Skeletal muscle tissue (tissue), 5 donors: Measurements from ENCODE around the gene RNF167. TPM values are rescaled to one million over a fixed set of nuclear protein-coding genes. Genes with fewer than 3 reads are reported as not detected.

ENCODE experiments used
- H3K27ac ChIP-seq: one replicate; pipeline ENCODE4 v1.7.0; 2013; ENCODE audit warnings: mild to moderate bottlenecking, low read depth, low read length, inconsistent platforms
- H3K27me3 ChIP-seq, 3 donors: one replicate each; pipeline ENCODE4 v1.7.0; 2013; ENCODE audit warnings: low read length in 3 of 3; ENCODE audit not compliant: control insufficient read depth in 3 of 3, insufficient read depth in 3 of 3
- H3K36me3 ChIP-seq, 3 donors: one replicate each; pipeline ENCODE4 v1.7.0; 2013; ENCODE audit warnings: low read length in 3 of 3; ENCODE audit not compliant: control insufficient read depth in 3 of 3, insufficient read depth in 3 of 3
- H3K4me1 ChIP-seq, 3 donors: one replicate each; pipeline ENCODE4 v1.7.0; 2013; ENCODE audit warnings: low read length in 3 of 3, mild to moderate bottlenecking in 3 of 3; ENCODE audit not compliant: control insufficient read depth in 3 of 3, insufficient read depth in 3 of 3
- H3K4me3 ChIP-seq, 3 donors: one replicate each; pipeline ENCODE4 v1.7.0; 2013; ENCODE audit warnings: low read length in 3 of 3
- H3K9ac ChIP-seq, 3 donors: one replicate each; pipeline ENCODE4 v1.7.0; 2013; ENCODE audit warnings: low read length in 3 of 3, mild to moderate bottlenecking in 3 of 3, moderate library complexity in 2 of 3, low read depth in 1 of 3
- H3K9me3 ChIP-seq, 3 donors: one replicate each; pipeline ENCODE4 v1.7.0; 2013; ENCODE audit warnings: low read length in 3 of 3; ENCODE audit not compliant: control insufficient read depth in 3 of 3
- small RNA-seq: library from RNA; depleted of rRNA; stranded (forward); fragments of <200 nt; gene quantifications from one replicate; pipeline ENCODE3, GENCODE V24; 2014
- total RNA-seq: library from RNA; depleted of rRNA; stranded (reverse); fragments of >200 nt; gene quantifications from one replicate; pipeline ENCODE4 v1.2.3, GENCODE V29; 2014
- donor health status: Osteomylitis.

RNF167 gene
- total RNA-seq, 1 donor from 2014 or later = 12.0 TPM

- H3K27ac ChIP-seq = peak overlapping the region; percentile 96
- H3K4me3 ChIP-seq = peak overlapping the region; percentile 79 to 89 (median 87)
- H3K36me3 ChIP-seq = peaks cover 3 to 17% (median 7%) of the 10 kb centered on the region in 3 donors
- H3K9me3 ChIP-seq = no peaks in the 10 kb centered on the region
- no peaks in the 10 kb centered on the region for H3K27me3 ChIP-seq
- peaks cover 25 to 32% (median 29%) of the 10 kb centered on the region in 3 donors for H3K4me1 ChIP-seq
- peak overlapping the region; percentile 93 to 97 (median 94) for H3K9ac ChIP-seq
Measured at GRCh38 chr17:4987767-4988567, 47.9 kb downstream of the RNF167 start.

GRCh38 chr17:4994081-4994595, 54.1 kb downstream of the RNF167 start:
- Histone ChIP-seq H3K27me3 (no peaks in the 10 kb centered on the region), H3K4me1 (peaks cover 14 to 16% (median 15%) of the 10 kb centered on the region in 3 donors), H3K9ac (no peak overlapping the region), H3K4me3 (no peak overlapping the region), H3K9me3 (no peaks in the 10 kb centered on the region), H3K27ac (no peak overlapping the region), H3K36me3 (peaks cover 0 to 4% (median 3%) of the 10 kb centered on the region in 3 donors)

Small RNA genes lying within 50 kb of the gene (small RNA-seq; reads per million reads assigned to genes)
- gene MIR6864 = not detected
- not detected for gene MIR6865

Other genes with a start within 250 kb of the RNF167 start
- gene PELP1, start 236.1 kb upstream of the RNF167 start, total RNA-seq = 23.5 TPM
- 7.3 TPM for gene ARRB2, start 229.6 kb upstream of the RNF167 start, total RNA-seq
- gene MED11, start 208.8 kb upstream of the RNF167 start, total RNA-seq = 6.3 TPM
- 0.52 TPM for gene ZMYND15, start 200.4 kb upstream of the RNF167 start, total RNA-seq
- 1.6 TPM for gene CXCL16, start 200.3 kb upstream of the RNF167 start, total RNA-seq
- not detected for gene TM4SF5, start 168.4 kb upstream of the RNF167 start, total RNA-seq
- gene VMO1, start 153.9 kb upstream of the RNF167 start, total RNA-seq = 4.7 TPM
- not detected for gene GLTPD2, start 151.3 kb upstream of the RNF167 start, total RNA-seq
- 105 TPM for gene PSMB6, start 144.1 kb upstream of the RNF167 start, total RNA-seq
- gene PLD2, start 133.1 kb upstream of the RNF167 start, total RNA-seq = 9.9 TPM
- gene MINK1, start 106.9 kb upstream of the RNF167 start, total RNA-seq = 13.0 TPM
- 2.6 TPM for gene C17orf107, start 40.7 kb upstream of the RNF167 start, total RNA-seq
- 1.0 TPM for gene CHRNE, start 37.2 kb upstream of the RNF167 start, total RNA-seq
- gene GP1BA, start 8.0 kb upstream of the RNF167 start, total RNA-seq = under 0.01 TPM
- 59.5 TPM for gene SLC25A11, start 222 bp upstream of the RNF167 start, total RNA-seq
- 137 TPM for gene PFN1, start 8.3 kb downstream of the RNF167 start, total RNA-seq
- 2,880 TPM for gene ENO3, start 10.9 kb downstream of the RNF167 start, total RNA-seq
- 51.7 TPM for gene SPAG7, start 27.5 kb downstream of the RNF167 start, total RNA-seq
- 4.7 TPM for gene CAMTA2, start 47.4 kb downstream of the RNF167 start, total RNA-seq
- not detected for gene INCA1, start 57.3 kb downstream of the RNF167 start, total RNA-seq
- 47.5 TPM for gene KIF1C, start 57.7 kb downstream of the RNF167 start, total RNA-seq
- gene SLC52A1, start 95.2 kb downstream of the RNF167 start, total RNA-seq = not detected
- 6.3 TPM for gene ZFP3, start 138.2 kb downstream of the RNF167 start, total RNA-seq
- gene ZNF232, start 171.6 kb downstream of the RNF167 start, total RNA-seq = 6.8 TPM
- gene USP6, start 175.8 kb downstream of the RNF167 start, total RNA-seq = 3.7 TPM